DND-41 (cell line): Measurements from ENCODE around the gene SLC25A26.

Experiments
- EZH2 ChIP-seq: IDR thresholded peaks from 3 replicates; pipeline ENCODE4 v1.6.1; 2012; ENCODE audit warnings: borderline replicate concordance, low read depth, mild to moderate bottlenecking, moderate library complexity, low read length, inconsistent platforms; ENCODE audit not compliant: severe bottlenecking
- TF ChIP-seq, protein P1 (sequence below): IDR thresholded peaks from 2 replicates; pipeline ENCODE4 v1.5.1; 2012; ENCODE audit warnings: borderline replicate concordance, low read length, moderate library complexity, mild to moderate bottlenecking; ENCODE audit not compliant: poor library complexity, severe bottlenecking; ENCODE audit errors: extremely low read depth

DNA sequence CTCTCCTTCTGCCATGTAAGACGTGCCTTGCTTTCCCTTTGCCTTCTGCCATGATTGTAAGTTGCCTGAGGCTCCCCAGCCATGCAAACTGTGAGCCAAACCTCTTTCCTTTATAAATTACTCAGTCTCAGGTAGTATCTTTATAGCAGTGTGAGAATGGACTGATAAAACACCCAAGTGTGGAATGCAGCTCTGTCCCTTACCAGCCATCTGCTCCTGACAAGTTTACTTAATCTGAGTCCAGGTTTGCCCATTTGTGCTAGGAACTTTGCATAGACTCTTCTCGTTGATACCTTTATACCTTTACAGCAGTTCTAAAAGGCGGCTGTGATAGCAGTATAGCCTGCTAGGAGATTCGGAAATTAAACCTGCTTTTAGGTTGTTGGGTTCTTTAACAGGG, 48.1 kb downstream of the SLC25A26 start:
- TF ChIP-seq, protein P1, sequence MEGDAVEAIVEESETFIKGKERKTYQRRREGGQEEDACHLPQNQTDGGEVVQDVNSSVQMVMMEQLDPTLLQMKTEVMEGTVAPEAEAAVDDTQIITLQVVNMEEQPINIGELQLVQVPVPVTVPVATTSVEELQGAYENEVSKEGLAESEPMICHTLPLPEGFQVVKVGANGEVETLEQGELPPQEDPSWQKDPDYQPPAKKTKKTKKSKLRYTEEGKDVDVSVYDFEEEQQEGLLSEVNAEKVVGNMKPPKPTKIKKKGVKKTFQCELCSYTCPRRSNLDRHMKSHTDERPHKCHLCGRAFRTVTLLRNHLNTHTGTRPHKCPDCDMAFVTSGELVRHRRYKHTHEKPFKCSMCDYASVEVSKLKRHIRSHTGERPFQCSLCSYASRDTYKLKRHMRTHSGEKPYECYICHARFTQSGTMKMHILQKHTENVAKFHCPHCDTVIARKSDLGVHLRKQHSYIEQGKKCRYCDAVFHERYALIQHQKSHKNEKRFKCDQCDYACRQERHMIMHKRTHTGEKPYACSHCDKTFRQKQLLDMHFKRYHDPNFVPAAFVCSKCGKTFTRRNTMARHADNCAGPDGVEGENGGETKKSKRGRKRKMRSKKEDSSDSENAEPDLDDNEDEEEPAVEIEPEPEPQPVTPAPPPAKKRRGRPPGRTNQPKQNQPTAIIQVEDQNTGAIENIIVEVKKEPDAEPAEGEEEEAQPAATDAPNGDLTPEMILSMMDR = no peak
- TF ChIP-seq EZH2 = no peak
